ENCODE results near the gene WDR7.

WDR7 gene

GRCh38 chr18:56712761-56713160 is 61.6 kb downstream of the WDR7 start:
- no peak for TF ChIP-seq CTCF (IDR thresholded peaks at IDR 0.05; ENCODE audit: low read depth, low read length)
- no peak for DNase-seq (ENCODE audit: low read depth, low spot score)
- H3K4me3 ChIP-seq (ENCODE audit: low read depth, low read length): no peak overlapping the region
- in situ Hi-C loops (cut with HindIII; ENCODE audit: low sequenced_read_pairs): no loop called here

- in situ Hi-C loops (cut with HindIII; ENCODE audit: low sequenced_read_pairs): no loop called here
- no peak overlapping the region for H3K4me3 ChIP-seq (ENCODE audit: low read depth, low read length)
- DNase-seq (ENCODE audit: low read depth, low spot score): no peak
- TF ChIP-seq CTCF (IDR thresholded peaks at IDR 0.05; ENCODE audit: low read depth, low read length): no peak
These were observed 64.0 kb downstream of the WDR7 start for GRCh38 chr18:56715121-56715520.

GRCh38 chr18:56716692-56717146 is 65.6 kb downstream of the WDR7 start:
- DNase-seq (ENCODE audit: low read depth, low spot score): peak; percentile 3
- TF ChIP-seq CTCF (IDR thresholded peaks at IDR 0.05; ENCODE audit: low read depth, low read length): no peak
- in situ Hi-C loops (cut with HindIII; ENCODE audit: low sequenced_read_pairs): no loop called here
- no peak overlapping the region for H3K4me3 ChIP-seq (ENCODE audit: low read depth, low read length)

GRCh38 chr18:56721031-56721430 is 69.9 kb downstream of the WDR7 start:
- no peak for DNase-seq (ENCODE audit: low read depth, low spot score)
- in situ Hi-C loops (cut with HindIII; ENCODE audit: low sequenced_read_pairs): no loop called here
- TF ChIP-seq CTCF (IDR thresholded peaks at IDR 0.05; ENCODE audit: low read depth, low read length): no peak
- H3K4me3 ChIP-seq (ENCODE audit: low read depth, low read length): no peak overlapping the region

GRCh38 chr18:56721491-56721890 is 70.3 kb downstream of the WDR7 start:
- DNase-seq (ENCODE audit: low read depth, low spot score): no peak
- no peak overlapping the region for H3K4me3 ChIP-seq (ENCODE audit: low read depth, low read length)
- in situ Hi-C loops (cut with HindIII; ENCODE audit: low sequenced_read_pairs): no loop called here
- TF ChIP-seq CTCF (IDR thresholded peaks at IDR 0.05; ENCODE audit: low read depth, low read length): no peak

- TF ChIP-seq CTCF (IDR thresholded peaks at IDR 0.05; ENCODE audit: low read depth, low read length): no peak
- H3K4me3 ChIP-seq (ENCODE audit: low read depth, low read length): no peak overlapping the region
- DNase-seq (ENCODE audit: low read depth, low spot score): no peak
- in situ Hi-C loops (cut with HindIII; ENCODE audit: low sequenced_read_pairs): no loop called here
These were observed 71.4 kb downstream of the WDR7 start for GRCh38 chr18:56722518-56722917.

GRCh38 chr18:56723068-56723467 is 71.9 kb downstream of the WDR7 start:
- no peak for TF ChIP-seq CTCF (IDR thresholded peaks at IDR 0.05; ENCODE audit: low read depth, low read length)
- in situ Hi-C loops (cut with HindIII; ENCODE audit: low sequenced_read_pairs): no loop called here
- H3K4me3 ChIP-seq (ENCODE audit: low read depth, low read length): no peak overlapping the region
- peak; percentile 0 for DNase-seq (ENCODE audit: low read depth, low spot score)

All from astrocyte of the spinal cord (primary cell).